ENCODE data around the gene SELENOI. TPM values are rescaled to one million over a fixed set of nuclear protein-coding genes. Genes with fewer than 3 reads are reported as not detected.

SELENOI gene
- total and polyA plus RNA-seq, 8 donors, result 0.92 to 60.8 (median 4.5) TPM

DNA sequence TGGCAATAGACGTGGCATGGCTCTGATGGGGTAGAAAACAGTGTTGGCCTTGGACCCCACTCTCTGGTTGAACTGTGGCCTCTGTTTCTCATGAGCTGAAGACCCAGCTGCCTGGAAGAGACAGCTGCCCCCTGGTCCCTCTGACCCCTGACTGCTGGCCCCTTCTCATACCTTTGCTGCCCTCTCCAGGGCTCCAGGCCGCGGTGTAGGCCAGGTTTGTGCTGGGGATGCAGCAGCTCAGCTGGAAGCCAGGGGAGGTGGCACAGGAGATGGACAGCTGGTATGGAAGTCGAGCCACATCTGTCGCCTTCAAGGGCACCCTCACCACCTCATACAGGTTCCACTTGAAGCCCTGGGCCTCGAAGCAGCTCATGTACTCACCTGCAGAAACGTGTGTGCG lies 31.7 kb upstream of the SELENOI start:
- TF ChIP-seq POLR2AphosphoS5 (IDR thresholded peaks at IDR 0.05) (no peak), POLR2A (IDR thresholded peaks at IDR 0.05) (no peak), EP300 (IDR thresholded peaks at IDR 0.05) (no peak)
- TF ChIP-seq, protein P1, sequence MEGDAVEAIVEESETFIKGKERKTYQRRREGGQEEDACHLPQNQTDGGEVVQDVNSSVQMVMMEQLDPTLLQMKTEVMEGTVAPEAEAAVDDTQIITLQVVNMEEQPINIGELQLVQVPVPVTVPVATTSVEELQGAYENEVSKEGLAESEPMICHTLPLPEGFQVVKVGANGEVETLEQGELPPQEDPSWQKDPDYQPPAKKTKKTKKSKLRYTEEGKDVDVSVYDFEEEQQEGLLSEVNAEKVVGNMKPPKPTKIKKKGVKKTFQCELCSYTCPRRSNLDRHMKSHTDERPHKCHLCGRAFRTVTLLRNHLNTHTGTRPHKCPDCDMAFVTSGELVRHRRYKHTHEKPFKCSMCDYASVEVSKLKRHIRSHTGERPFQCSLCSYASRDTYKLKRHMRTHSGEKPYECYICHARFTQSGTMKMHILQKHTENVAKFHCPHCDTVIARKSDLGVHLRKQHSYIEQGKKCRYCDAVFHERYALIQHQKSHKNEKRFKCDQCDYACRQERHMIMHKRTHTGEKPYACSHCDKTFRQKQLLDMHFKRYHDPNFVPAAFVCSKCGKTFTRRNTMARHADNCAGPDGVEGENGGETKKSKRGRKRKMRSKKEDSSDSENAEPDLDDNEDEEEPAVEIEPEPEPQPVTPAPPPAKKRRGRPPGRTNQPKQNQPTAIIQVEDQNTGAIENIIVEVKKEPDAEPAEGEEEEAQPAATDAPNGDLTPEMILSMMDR (IDR thresholded peaks at IDR 0.05), result no peak
- no peak overlapping the region for H3K27ac ChIP-seq
- WGBS, 5 donors, result 73 to 83% (median 74%) methylated on average over 7 to 8 of the region's 8 CpGs
- intact Hi-C loops (cut with DNase I; ENCODE audit: low total_unique reads), result no loop called here
- no peak for DNase-seq
- H3K36me3 ChIP-seq, result no peaks in the 10 kb centered on the region
- H3K4me3 ChIP-seq, result no peak overlapping the region
- H3K4me1 ChIP-seq, result no peaks in the 10 kb centered on the region
- H3K9me3 ChIP-seq, result no peaks in the 10 kb centered on the region
- no peaks in the 10 kb centered on the region for H3K27me3 ChIP-seq

DNA sequence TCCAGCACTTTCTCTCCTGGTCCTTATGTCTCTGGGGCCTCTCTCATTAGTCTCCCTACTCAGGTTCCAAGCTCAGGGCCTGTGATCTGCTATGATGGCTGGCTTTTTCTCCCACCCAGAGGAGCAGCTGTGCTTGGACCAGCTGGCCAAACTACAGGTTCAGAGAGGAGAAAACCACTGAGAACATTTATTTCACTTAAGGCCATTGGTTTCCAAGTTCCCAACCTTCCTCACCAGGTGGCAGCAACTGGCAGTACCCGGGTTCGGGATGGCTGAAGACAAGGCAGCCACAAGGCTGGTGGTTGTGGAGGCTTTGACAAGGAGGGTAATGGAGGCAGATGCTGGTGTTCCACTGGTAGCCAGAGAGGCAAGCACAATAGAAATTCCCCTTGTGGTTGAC lies 29.9 kb upstream of the SELENOI start:
- WGBS, 5 donors, result 50 to 65% (median 62%) methylated on average over 2 of the region's 2 CpGs
- no peaks in the 10 kb centered on the region for H3K27me3 ChIP-seq
- intact Hi-C loops (cut with DNase I; ENCODE audit: low total_unique reads), result no loop called here
- TF ChIP-seq, protein P1 (IDR thresholded peaks at IDR 0.05), result no peak
- TF ChIP-seq POLR2A (IDR thresholded peaks at IDR 0.05) (no peak), POLR2AphosphoS5 (IDR thresholded peaks at IDR 0.05) (no peak), EP300 (IDR thresholded peaks at IDR 0.05) (no peak)
- no peaks in the 10 kb centered on the region for H3K9me3 ChIP-seq
- no peaks in the 10 kb centered on the region for H3K4me1 ChIP-seq
- H3K36me3 ChIP-seq, result no peaks in the 10 kb centered on the region
- H3K4me3 ChIP-seq, result no peak overlapping the region
- no peak overlapping the region for H3K27ac ChIP-seq
- peak in 1 of 2 donors; percentile 26 for DNase-seq

DNA sequence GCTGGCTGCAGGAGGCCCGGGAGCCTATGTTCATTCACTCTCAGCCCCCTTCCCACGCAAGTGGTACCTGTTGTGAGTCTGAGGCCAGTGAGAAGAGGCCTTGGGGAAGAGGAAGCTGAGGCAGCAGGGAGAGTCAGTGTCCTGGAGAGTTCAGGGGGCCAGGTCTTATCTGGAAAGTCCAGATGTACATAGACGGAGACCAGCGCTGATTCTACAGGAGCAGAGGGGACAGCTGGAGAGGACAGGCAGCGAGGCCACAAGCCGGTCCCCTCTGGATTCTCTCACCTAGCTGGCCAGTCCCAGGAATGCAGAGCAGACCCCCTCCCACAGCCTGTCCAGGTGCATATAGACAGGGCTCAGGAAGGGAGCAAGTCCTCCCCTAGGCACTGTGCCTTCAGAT lies 29.1 kb upstream of the SELENOI start:
- 89 to 96% (median 93%) methylated on average over 5 to 6 of the region's 6 CpGs for WGBS, 5 donors
- TF ChIP-seq, protein P1 (IDR thresholded peaks at IDR 0.05), result no peak
- TF ChIP-seq EP300 (IDR thresholded peaks at IDR 0.05) (no peak), POLR2AphosphoS5 (IDR thresholded peaks at IDR 0.05) (no peak), POLR2A (IDR thresholded peaks at IDR 0.05) (no peak)
- H3K4me3 ChIP-seq, result no peak overlapping the region
- H3K27me3 ChIP-seq, result no peaks in the 10 kb centered on the region
- H3K9me3 ChIP-seq, result no peaks in the 10 kb centered on the region
- H3K36me3 ChIP-seq, result no peaks in the 10 kb centered on the region
- H3K4me1 ChIP-seq, result no peaks in the 10 kb centered on the region
- no peak for DNase-seq
- intact Hi-C loops (cut with DNase I; ENCODE audit: low total_unique reads), result no loop called here
- no peak overlapping the region for H3K27ac ChIP-seq

DNA sequence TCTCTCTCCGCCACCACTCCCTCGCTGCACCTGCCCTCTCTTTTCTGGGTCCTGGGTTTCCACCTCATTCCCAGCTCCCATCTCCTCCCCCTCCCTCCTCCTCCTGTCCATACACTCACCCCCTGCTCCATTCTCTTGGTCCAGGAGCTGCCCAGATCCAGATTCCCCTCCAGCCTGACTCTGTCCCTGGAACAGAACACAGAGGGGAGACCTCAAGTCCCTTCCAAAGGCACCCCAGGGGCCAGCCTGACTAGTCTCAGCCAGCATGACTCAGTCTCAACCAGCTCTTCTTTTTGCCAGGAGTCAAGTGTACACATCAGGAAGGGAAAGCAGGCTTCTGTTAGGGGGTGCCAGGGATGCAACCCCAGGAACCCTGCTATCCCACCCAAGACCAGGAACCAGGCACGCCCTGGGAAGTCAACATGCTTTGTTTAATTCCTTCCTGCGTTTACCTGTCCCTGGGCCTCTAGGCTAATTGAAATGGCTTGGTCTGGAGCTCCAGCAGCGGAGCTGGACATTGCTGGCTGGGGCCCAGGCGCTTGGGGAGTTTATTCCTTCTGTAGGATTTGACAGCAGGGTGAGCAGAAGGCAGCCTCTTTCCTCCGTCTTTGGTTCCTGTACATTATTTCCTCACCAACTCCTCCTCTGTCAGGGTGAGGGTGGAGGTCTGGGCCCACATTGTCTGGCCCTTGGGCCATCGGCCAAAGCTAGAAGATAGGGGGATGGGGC lies 28.4 kb upstream of the SELENOI start:
- no peaks in the 10 kb centered on the region for H3K4me1 ChIP-seq
- no peak overlapping the region for H3K4me3 ChIP-seq
- no peaks in the 10 kb centered on the region for H3K9me3 ChIP-seq
- intact Hi-C loops (cut with DNase I; ENCODE audit: low total_unique reads), result no loop called here
- TF ChIP-seq POLR2A (IDR thresholded peaks at IDR 0.05), result no peak
- TF ChIP-seq EP300 (IDR thresholded peaks at IDR 0.05), result no peak
- TF ChIP-seq POLR2AphosphoS5 (IDR thresholded peaks at IDR 0.05), result no peak
- TF ChIP-seq, protein P1 (IDR thresholded peaks at IDR 0.05), result no peak
- H3K27ac ChIP-seq, result no peak overlapping the region
- H3K36me3 ChIP-seq, result no peaks in the 10 kb centered on the region
- WGBS, 5 donors, result 56 to 74% (median 61%) methylated on average over 8 of the region's 8 CpGs
- peak in 1 of 2 donors; percentile 55 for DNase-seq
- no peaks in the 10 kb centered on the region for H3K27me3 ChIP-seq
